ENCODE results near the gene SLC50A1.

DNA sequence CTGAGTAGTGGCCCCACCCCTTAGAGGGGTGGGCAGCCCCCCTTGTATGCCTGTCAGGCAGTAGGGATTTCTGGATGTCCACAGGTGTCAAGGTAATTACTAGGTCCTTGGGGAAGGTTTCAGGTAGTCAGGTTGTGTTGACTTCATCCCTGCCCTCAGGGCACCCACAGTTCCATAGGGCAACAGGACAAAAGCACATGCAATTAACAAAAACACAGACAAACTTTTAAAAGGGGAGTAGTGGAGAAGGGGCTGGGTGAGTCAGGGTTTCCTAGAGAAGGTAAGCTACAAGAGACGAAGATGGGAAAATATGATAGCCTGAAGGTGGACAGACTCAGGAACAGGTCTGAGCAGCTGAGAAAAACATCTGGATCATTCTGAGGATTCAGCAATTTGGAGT lies 23.3 kb downstream of the SLC50A1 start:
- TF ChIP-seq, protein P1, sequence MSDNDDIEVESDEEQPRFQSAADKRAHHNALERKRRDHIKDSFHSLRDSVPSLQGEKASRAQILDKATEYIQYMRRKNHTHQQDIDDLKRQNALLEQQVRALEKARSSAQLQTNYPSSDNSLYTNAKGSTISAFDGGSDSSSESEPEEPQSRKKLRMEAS (IDR thresholded peaks at IDR 0.05; ENCODE audit: low read depth, low read length), result no peak
- TF ChIP-seq, protein P2, sequence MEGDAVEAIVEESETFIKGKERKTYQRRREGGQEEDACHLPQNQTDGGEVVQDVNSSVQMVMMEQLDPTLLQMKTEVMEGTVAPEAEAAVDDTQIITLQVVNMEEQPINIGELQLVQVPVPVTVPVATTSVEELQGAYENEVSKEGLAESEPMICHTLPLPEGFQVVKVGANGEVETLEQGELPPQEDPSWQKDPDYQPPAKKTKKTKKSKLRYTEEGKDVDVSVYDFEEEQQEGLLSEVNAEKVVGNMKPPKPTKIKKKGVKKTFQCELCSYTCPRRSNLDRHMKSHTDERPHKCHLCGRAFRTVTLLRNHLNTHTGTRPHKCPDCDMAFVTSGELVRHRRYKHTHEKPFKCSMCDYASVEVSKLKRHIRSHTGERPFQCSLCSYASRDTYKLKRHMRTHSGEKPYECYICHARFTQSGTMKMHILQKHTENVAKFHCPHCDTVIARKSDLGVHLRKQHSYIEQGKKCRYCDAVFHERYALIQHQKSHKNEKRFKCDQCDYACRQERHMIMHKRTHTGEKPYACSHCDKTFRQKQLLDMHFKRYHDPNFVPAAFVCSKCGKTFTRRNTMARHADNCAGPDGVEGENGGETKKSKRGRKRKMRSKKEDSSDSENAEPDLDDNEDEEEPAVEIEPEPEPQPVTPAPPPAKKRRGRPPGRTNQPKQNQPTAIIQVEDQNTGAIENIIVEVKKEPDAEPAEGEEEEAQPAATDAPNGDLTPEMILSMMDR (IDR thresholded peaks at IDR 0.05; ENCODE audit: low read depth, low read length), result no peak

Data from NB4 (cell line).